Skeletal muscle tissue (tissue), 4 donors: ENCODE data around the gene CRY1. TPM values are rescaled to one million over a fixed set of nuclear protein-coding genes. Genes with fewer than 3 reads are reported as not detected.
"Not testable (repeated sequence)": the region's sequence is repeated elsewhere in the genome, so short reads cannot be mapped to it uniquely, and the experiment has no call there.

Experiments
- H3K27ac ChIP-seq: one replicate; pipeline ENCODE4 v1.7.0; 2013; ENCODE audit warnings: mild to moderate bottlenecking, low read depth, low read length, inconsistent platforms
- H3K27me3 ChIP-seq, 3 donors: one replicate each; pipeline ENCODE4 v1.7.0; 2013; ENCODE audit warnings: low read length in 3 of 3; ENCODE audit not compliant: control insufficient read depth in 3 of 3, insufficient read depth in 3 of 3
- H3K36me3 ChIP-seq, 3 donors: one replicate each; pipeline ENCODE4 v1.7.0; 2013; ENCODE audit warnings: low read length in 3 of 3; ENCODE audit not compliant: control insufficient read depth in 3 of 3, insufficient read depth in 3 of 3
- H3K4me1 ChIP-seq, 3 donors: one replicate each; pipeline ENCODE4 v1.7.0; 2013; ENCODE audit warnings: low read length in 3 of 3, mild to moderate bottlenecking in 3 of 3; ENCODE audit not compliant: control insufficient read depth in 3 of 3, insufficient read depth in 3 of 3
- H3K4me3 ChIP-seq, 3 donors: one replicate each; pipeline ENCODE4 v1.7.0; 2013; ENCODE audit warnings: low read length in 3 of 3
- H3K9ac ChIP-seq, 3 donors: one replicate each; pipeline ENCODE4 v1.7.0; 2013; ENCODE audit warnings: low read length in 3 of 3, mild to moderate bottlenecking in 3 of 3, moderate library complexity in 2 of 3, low read depth in 1 of 3
- H3K9me3 ChIP-seq, 3 donors: one replicate each; pipeline ENCODE4 v1.7.0; 2013; ENCODE audit warnings: low read length in 3 of 3; ENCODE audit not compliant: control insufficient read depth in 3 of 3
- total RNA-seq: library from RNA; depleted of rRNA; stranded (reverse); fragments of >200 nt; gene quantifications from one replicate; pipeline ENCODE4 v1.2.3, GENCODE V29; 2014
- donor health status: Osteomylitis.

The CRY1 gene
- total RNA-seq, 1 donor from 2014 or later = 24.0 TPM

DNA sequence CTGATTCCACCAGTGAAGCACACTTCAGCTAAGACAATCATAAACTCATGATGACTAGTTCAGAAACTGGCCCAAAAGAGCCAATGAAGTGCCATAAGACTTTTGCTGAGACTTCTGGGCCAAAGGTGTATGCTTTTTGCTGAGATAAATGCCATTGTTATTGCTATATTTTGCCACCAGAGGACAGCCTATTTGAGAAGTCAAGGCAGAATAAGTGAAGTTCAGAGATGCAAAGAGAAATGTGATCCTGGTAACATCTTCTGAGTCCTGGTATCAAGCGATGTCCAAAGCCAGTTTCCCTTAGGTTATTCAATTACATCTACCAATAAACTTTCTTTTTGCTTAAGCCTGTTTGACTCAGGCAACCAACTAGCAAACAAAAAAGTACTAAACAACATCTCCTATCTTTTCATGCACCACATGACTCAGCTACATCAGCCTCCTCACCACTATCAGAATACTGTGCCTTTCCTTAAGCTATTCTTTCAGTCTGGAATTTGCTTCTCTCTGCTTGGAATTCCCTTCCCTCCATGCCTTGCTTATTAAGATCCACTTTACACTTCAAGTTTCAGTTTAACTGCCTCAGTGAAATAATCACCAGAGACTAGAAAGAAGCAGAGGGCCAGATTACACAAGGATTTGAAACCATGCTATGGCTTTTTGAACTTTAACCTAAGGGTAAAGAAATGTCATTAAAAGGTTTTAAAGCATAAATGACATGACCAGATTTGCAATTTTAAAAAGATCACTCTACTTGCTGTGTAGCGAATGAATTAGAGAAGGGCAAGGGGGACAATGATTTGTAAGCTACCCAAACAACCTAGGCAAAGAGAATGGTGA lies 14.0 kb downstream of the CRY1 start:
- Histone ChIP-seq H3K36me3 (no peaks in the 10 kb centered on the region), H3K9me3 (no peaks in the 10 kb centered on the region), H3K9ac (no peak overlapping the region), H3K27me3 (no peaks in the 10 kb centered on the region), H3K4me1 (peaks cover 2 to 8% (median 3%) of the 10 kb centered on the region in 3 donors), H3K4me3 (no peak overlapping the region), H3K27ac (no peak overlapping the region)

DNA sequence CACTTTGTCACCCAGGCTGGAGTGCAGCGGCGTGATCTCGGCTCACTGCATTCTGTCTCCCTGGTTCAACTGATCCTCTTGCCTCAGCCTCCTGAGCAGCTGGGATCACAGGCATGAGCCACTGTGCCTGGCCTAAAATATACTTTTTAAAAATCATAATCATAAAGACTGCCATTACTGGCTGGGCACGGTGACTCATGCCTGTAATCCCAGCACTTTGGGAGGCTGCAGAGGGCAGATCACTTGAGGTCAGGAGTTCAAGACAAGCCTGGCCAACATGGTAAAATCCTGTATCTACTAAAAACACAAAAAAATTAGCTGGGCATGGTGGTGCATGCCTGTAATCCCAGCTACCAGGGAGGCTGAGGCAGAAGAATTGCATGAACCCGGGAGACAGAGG lies 20.1 kb downstream of the CRY1 start:
- not testable (repeated sequence) for H3K27me3 ChIP-seq, H3K9ac ChIP-seq, H3K36me3 ChIP-seq, H3K4me3 ChIP-seq, H3K27ac ChIP-seq, H3K4me1 ChIP-seq, H3K9me3 ChIP-seq

DNA sequence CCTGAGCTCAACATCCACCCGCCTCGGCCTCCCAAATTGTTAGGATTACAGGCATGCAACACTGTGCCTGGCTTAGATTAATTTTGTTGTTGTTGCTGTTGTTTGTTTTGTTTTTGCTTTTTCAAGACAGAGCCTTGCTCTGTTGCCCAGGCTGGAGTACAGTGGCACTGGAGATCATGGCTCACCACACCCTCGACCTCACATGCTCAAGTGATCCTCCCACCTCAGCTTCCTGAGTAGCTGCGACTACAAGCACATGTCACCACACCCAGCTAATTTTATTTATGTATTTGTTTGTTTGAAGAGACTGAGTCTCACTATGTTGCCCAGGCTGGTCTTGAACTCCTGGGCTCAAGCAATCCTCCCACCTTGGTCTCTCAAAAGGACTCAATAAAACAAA lies 26.7 kb downstream of the CRY1 start:
- H3K27ac ChIP-seq = no peak overlapping the region
- H3K27me3 ChIP-seq = no peaks in the 10 kb centered on the region
- H3K9me3 ChIP-seq = peaks cover 0 to 3% (median 0%) of the 10 kb centered on the region in 3 donors
- no peaks in the 10 kb centered on the region for H3K36me3 ChIP-seq
- H3K4me3 ChIP-seq = no peak overlapping the region
- no peaks in the 10 kb centered on the region for H3K4me1 ChIP-seq
- no peak overlapping the region for H3K9ac ChIP-seq

DNA sequence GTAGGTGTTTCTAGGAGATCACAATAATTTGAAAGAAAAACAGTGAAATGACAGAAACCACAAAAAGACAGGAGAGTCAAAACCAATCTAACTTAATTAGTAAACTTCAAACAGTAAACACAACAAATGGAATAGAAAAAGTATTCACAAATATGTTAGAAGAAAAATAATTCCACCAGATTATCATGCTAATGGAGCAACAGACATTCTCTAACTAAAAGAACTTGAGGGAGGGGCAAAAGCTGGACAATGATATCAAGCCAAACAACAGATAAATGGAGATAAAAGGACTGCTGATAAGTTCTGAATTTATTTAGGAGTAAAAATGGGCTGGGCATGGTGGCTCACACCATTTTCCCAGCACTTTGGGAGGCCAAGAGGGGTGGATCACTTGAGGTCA lies 28.7 kb downstream of the CRY1 start:
- Histone ChIP-seq H3K4me1 (no peaks in the 10 kb centered on the region), H3K27ac (no peak overlapping the region), H3K9ac (no peak overlapping the region), H3K4me3 (no peak overlapping the region), H3K36me3 (no peaks in the 10 kb centered on the region), H3K27me3 (no peaks in the 10 kb centered on the region), H3K9me3 (peaks cover 0 to 3% (median 0%) of the 10 kb centered on the region in 3 donors)

DNA sequence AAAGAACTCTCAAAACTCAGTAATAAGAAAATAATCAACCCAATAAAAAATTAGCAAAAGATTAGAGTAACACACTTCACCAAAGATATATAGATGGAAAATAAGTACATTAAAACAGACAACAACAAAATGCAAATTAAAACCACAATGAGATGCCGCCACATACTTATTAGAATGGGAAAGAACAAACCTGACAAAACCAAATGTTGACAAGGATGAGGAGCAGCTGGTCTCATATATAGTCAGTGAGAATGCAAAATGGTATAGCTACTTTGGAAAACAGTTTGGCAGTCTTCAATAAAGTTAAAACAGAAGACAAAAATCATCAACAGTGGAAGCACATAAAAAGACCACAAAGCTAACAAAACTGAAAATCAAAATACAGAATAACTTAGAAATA lies 29.1 kb downstream of the CRY1 start:
- no peaks in the 10 kb centered on the region for H3K4me1 ChIP-seq
- H3K4me3 ChIP-seq = no peak overlapping the region
- no peaks in the 10 kb centered on the region for H3K27me3 ChIP-seq
- H3K36me3 ChIP-seq = no peaks in the 10 kb centered on the region
- H3K27ac ChIP-seq = no peak overlapping the region
- H3K9me3 ChIP-seq = peaks cover 0 to 3% (median 0%) of the 10 kb centered on the region in 3 donors
- no peak overlapping the region for H3K9ac ChIP-seq

DNA sequence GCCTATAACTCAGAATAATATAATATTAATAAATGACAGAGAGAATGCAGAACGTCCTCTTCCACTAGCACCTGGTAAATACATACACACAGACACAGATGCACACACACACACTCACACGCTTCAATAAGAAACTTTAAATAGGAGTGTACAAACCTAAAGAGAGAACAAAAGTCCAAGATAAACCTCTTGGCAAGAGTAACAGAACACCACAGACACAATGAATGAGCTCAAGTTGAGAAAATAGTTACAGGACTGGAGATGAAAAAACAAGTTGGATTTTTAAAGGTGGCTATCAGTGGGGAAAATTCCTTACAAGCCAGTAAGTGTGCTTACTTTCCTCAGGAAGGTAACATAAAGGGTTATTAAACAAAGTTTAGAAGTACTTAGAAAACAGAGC lies 35.2 kb downstream of the CRY1 start:
- Histone ChIP-seq H3K27ac (no peak overlapping the region), H3K9ac (no peak overlapping the region), H3K4me1 (no peaks in the 10 kb centered on the region), H3K4me3 (no peak overlapping the region), H3K27me3 (no peaks in the 10 kb centered on the region), H3K9me3 (no peaks in the 10 kb centered on the region), H3K36me3 (no peaks in the 10 kb centered on the region)

DNA sequence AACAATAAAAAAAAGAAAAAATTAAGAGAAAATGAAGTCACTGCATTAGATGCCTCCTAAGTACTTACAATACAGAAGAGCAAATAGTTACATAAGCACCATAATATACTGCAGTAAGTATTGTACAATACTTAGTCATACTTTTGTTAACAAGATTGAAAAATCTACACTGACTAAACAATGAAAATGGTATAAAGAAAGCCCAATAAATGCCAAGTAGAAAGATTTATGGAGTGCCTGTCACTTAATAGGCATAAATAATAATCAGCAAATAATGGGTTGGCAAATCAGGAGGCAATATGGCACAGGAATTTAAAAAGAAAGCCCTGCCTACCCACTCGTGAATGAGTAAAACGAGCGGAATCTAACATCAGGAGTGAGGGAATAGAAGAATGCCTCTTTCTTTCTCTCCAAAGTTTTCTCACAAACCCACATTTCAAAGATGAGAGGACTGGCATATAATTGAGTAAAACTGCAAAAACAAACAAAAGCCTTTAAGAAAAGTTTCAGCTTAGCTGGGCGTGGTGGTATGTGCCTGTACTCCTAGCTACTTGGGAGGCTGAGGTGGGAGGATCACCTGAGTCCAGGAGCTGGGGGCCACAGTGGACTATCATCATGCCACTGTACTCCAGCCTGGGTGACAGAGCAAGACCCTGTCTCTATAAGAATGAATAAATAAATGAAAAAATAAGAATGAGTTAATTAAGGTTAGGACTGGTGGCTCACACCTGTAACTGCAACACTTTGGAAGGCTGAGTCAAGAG lies 36.1 kb downstream of the CRY1 start:
- no peaks in the 10 kb centered on the region for H3K36me3 ChIP-seq
- H3K4me3 ChIP-seq = no peak overlapping the region
- H3K27me3 ChIP-seq = no peaks in the 10 kb centered on the region
- no peak overlapping the region for H3K27ac ChIP-seq
- H3K9me3 ChIP-seq = no peaks in the 10 kb centered on the region
- H3K9ac ChIP-seq = no peak overlapping the region
- H3K4me1 ChIP-seq = no peaks in the 10 kb centered on the region

DNA sequence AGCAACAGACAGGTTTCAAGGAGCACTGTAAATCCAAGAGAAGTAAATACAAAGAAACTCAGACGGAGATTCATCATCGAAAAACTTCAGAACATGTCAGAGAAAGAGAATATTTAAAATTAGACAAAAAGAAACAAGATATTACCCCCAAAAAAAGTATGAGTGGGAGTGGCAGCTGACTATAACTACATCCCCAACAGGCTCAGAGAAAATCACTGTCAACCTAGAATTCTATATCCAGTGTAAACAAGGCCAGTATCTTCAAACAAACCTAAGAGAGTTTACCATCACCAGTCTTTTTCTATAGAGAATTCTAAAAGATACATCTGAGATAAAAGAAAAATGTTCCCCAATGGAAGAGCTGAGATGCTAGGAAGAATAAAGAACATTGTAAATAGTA lies 39.6 kb downstream of the CRY1 start:
- Histone ChIP-seq H3K27ac (no peak overlapping the region), H3K9me3 (no peaks in the 10 kb centered on the region), H3K9ac (no peak overlapping the region), H3K36me3 (no peaks in the 10 kb centered on the region), H3K4me1 (no peaks in the 10 kb centered on the region), H3K4me3 (no peak overlapping the region), H3K27me3 (no peaks in the 10 kb centered on the region)

DNA sequence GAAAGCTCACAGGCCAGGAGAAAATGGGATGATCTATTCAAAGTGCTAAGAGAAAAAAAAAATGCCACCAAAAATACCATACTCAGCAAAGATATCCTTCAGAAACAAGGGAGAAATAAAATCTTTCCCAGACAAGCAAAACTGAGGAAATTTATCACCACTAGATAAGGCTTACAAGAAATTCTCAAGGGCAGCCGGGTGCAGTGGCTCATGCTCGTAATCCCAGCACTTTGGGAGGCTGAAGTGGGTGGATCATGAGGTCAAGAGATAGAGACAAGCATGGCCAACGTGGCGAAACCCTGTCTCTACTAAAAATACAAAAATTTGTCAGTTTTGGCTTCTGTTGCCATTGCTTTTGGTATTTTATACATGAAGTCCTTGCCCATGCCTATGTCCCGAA lies 48.2 kb downstream of the CRY1 start:
- no peaks in the 10 kb centered on the region for H3K36me3 ChIP-seq
- no peaks in the 10 kb centered on the region for H3K27me3 ChIP-seq
- no peaks in the 10 kb centered on the region for H3K4me1 ChIP-seq
- H3K9ac ChIP-seq = no peak overlapping the region
- no peak overlapping the region for H3K4me3 ChIP-seq
- no peaks in the 10 kb centered on the region for H3K9me3 ChIP-seq
- no peak overlapping the region for H3K27ac ChIP-seq

DNA sequence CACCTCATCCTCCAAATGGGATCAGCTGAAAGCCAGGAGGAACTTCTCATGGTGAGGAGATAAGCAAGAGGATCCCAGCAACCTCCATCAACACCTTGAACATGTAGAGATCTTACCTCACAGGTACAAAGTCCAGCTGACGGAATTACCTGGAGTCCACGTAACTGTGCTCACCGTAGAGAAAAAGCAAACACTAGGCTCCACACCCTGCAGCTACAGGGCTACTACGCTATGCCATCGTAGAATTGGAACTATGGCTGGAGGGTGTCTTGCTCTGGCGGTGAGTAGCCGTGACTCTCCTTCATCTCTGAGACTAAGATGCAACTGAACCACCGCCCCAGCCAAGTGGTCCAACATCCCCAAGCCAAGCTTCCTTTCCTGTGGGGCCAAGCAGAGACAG lies 50.5 kb downstream of the CRY1 start:
- Histone ChIP-seq H3K9ac (no peak overlapping the region), H3K36me3 (no peaks in the 10 kb centered on the region), H3K4me3 (no peak overlapping the region), H3K9me3 (no peaks in the 10 kb centered on the region), H3K27me3 (no peaks in the 10 kb centered on the region), H3K27ac (no peak overlapping the region), H3K4me1 (no peaks in the 10 kb centered on the region)
